Fibroblast of the aortic adventitia (primary cell): ENCODE results near the gene MIEF1. TPM values are rescaled to one million over a fixed set of nuclear protein-coding genes. Genes with fewer than 3 reads are reported as not detected.
A peak's percentile ranks its signal among the peaks of the same experiment; 100 is the strongest.

Experiments used
- DNase-seq: peaks from one replicate; pipeline ENCODE4 v3.0.0-alpha.2; 2010; ENCODE audit warnings: low read depth
- H3K4me3 ChIP-seq: 2 replicates; pipeline ENCODE4 v1.5.1; 2011; ENCODE audit warnings: low read depth, mild to moderate bottlenecking, control low read depth, low read length, moderate library complexity
- CTCF ChIP-seq: IDR thresholded peaks from 2 replicates; pipeline ENCODE4 v1.5.1; 2011; ENCODE audit warnings: mild to moderate bottlenecking, low read length, control low read depth, inconsistent platforms; ENCODE audit not compliant: insufficient read depth
- total RNA-seq: library from RNA; depleted of rRNA; stranded (reverse); fragments of >200 nt; gene quantifications from 2 replicates; pipeline ENCODE4 v1.2.3, GENCODE V29; 2012; ENCODE audit warnings: low replicate concordance

MIEF1 gene
- total RNA-seq, 1 donor, result 27.7 TPM

DNA sequence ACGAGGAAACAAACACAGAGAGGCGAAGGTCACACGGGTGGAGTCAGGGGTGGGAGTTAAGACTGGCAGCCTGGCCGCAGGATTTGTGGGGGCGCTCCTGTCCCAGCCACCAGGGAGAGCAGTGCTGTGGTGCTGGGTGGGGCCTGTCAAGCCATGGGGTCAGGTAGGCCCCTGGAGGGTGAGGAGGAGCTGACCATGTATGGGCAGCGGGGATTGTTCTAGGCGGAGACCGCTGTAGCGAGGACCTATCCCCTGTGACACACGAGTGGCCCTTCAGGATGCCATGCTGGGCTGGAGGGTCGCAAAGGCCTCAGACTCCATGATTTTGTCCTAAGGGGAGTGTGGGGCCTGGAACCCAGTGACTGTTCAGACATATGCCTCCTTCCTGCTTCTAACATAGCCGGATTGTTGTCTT lies 32.0 kb downstream of the MIEF1 start:
- no peak for TF ChIP-seq CTCF
- no peak overlapping the region for H3K4me3 ChIP-seq
- no peak for DNase-seq

GRCh38 chr22:39534591-39535356 lies 32.7 kb downstream of the MIEF1 start:
- TF ChIP-seq CTCF, result peak; percentile 82
- no peak overlapping the region for H3K4me3 ChIP-seq
- peak; percentile 63 for DNase-seq

GRCh38 chr22:39535357-39535725 lies 33.3 kb downstream of the MIEF1 start:
- H3K4me3 ChIP-seq, result no peak overlapping the region
- DNase-seq, result no peak
- TF ChIP-seq CTCF, result no peak

DNA sequence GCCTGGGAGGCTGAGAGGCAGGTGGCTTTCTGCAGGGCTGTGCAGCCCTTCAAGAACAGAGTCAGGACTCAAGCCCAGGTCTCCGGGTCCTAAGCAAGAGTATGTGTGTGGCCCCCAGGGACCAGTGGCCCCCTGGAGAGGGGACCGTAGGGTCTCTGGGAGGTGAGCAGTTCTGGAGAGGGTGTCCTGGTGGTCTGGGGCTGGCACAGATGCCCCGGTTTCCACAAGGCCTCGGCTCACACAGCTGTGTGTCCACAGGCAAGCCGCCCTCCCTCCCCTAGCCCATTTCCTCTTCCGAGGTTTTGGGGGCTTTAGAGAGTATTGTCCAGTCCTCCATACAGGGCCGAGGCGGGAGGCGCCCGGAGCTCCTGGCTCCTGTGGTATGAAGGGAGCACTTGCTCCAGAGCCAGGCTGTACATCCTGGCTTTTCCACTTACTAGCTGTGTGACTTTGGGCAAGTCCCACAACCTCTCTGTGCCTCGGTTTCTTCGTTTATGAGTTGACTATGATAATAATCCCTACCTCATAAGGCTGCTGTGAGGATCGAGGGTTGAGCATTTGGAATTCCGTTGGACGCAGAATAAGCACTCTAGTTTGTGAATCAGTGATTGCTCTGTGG lies 33.9 kb downstream of the MIEF1 start:
- H3K4me3 ChIP-seq, result no peak overlapping the region
- no peak for TF ChIP-seq CTCF
- DNase-seq, result no peak

DNA sequence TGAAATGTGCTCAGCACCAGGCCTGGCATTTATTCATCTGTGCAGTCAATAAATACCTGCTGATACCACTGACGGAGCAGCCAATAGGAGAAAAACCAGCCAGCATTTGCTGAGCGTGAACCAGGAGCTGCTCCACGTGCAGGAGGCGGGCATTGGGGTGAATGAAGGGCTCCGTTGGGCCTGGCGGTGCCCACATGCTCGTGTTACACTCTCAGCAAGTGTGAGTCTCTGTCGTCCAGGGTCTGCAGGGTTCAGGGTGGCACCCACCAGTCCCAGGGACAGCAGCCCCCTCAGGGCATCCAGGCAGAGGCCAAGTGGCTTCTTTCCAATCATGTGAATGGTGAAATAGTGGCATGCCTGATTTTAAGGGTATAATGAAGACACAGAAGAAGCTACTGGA lies 34.6 kb downstream of the MIEF1 start:
- no peak for TF ChIP-seq CTCF
- no peak for DNase-seq
- no peak overlapping the region for H3K4me3 ChIP-seq

GRCh38 chr22:39537975-39538374 lies 35.9 kb downstream of the MIEF1 start:
- no peak for TF ChIP-seq CTCF
- DNase-seq, result no peak
- no peak overlapping the region for H3K4me3 ChIP-seq

DNA sequence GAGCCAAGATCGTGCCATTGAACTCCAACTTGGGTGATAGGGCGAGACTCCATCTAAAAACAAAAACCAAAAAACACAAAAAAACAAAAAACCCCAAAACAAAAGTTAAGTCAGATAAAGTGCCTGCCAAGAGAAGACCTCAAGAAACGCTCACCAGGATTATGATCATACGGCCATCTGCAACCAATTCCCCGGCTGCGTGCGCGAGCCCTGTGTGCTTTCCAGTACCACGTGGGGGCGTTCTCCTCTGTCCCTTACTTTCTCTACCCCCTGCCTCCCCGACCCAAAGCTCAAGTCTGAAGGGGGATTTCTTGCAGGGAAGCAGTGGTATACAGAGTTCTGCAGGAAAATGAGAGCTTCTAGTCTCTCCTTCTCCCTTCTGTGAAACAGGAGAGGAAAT lies 41.0 kb downstream of the MIEF1 start:
- peak; percentile 22 for TF ChIP-seq CTCF
- DNase-seq, result no peak
- no peak overlapping the region for H3K4me3 ChIP-seq
